ENCODE measurements around the gene KIF26A.

Gene KIF26A

DNA sequence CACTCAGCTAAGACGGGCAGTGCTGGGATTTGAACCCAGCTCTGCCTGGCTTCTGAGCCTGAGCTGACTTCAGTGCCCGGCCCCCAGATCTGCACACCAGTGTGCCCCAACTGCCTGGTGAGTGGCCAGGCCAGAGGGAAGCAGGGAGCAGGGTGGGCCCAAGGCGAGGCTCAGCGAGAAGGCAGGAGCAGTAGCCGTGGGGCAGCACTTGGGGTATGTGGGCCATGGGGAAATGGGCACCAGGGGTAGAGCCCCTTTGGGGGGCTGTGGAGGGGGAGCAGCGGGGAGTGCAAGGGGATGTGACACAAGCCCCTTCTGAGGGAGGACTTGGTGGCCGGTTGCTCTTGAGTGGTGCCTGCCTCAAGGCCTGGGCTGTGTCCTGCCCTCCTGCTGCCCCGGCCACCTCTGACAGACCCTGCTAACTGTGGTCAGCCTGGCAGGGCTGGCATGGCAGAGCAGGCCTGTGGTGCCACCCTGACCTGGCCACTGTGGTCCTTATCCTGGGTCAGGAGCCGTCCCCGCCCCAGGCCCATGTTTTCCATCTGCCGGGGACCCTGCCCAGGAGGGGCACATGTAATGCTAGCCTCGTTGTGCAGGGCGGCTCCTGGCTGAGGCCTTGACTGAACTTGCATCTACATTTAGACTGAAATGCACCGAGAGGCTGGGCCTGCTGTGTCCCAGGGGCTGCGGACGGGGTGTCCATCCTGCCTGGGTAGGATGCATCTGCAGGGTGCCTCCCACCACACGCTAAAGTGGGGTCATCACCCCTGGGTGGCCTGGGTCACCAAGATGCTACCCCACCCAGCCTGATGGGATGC lies 90.5 kb downstream of the KIF26A start:
- TF ChIP-seq TEAD4 (IDR thresholded peaks at IDR 0.05) (no peak), CREB1 (IDR thresholded peaks at IDR 0.05; ENCODE audit: low read depth) (no peak), RAD21 (IDR thresholded peaks at IDR 0.05; ENCODE audit: low read depth) (no peak), TCF12 (IDR thresholded peaks at IDR 0.05; ENCODE audit: low read depth) (no peak), YY1 (IDR thresholded peaks at IDR 0.05; ENCODE audit: low read depth) (no peak), USF1 (IDR thresholded peaks at IDR 0.05) (no peak), EP300 (IDR thresholded peaks at IDR 0.05; ENCODE audit: borderline replicate concordance) (no peak), REST (IDR thresholded peaks at IDR 0.05; ENCODE audit: low read depth) (no peak), CEBPB (IDR thresholded peaks at IDR 0.05) (no peak), EGR1 (IDR thresholded peaks at IDR 0.05) (no peak), ZBTB7A (IDR thresholded peaks at IDR 0.05; ENCODE audit: low read depth) (no peak), FOXM1 (IDR thresholded peaks at IDR 0.05; ENCODE audit: borderline replicate concordance, low read depth) (no peak)
- TF ChIP-seq, protein P1, sequence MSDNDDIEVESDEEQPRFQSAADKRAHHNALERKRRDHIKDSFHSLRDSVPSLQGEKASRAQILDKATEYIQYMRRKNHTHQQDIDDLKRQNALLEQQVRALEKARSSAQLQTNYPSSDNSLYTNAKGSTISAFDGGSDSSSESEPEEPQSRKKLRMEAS (IDR thresholded peaks at IDR 0.05), result no peak

- TF ChIP-seq USF1 (IDR thresholded peaks at IDR 0.05), result no peak
Measured at GRCh38 chr14:104229534-104230055, 91.2 kb downstream of the KIF26A start.

DNA sequence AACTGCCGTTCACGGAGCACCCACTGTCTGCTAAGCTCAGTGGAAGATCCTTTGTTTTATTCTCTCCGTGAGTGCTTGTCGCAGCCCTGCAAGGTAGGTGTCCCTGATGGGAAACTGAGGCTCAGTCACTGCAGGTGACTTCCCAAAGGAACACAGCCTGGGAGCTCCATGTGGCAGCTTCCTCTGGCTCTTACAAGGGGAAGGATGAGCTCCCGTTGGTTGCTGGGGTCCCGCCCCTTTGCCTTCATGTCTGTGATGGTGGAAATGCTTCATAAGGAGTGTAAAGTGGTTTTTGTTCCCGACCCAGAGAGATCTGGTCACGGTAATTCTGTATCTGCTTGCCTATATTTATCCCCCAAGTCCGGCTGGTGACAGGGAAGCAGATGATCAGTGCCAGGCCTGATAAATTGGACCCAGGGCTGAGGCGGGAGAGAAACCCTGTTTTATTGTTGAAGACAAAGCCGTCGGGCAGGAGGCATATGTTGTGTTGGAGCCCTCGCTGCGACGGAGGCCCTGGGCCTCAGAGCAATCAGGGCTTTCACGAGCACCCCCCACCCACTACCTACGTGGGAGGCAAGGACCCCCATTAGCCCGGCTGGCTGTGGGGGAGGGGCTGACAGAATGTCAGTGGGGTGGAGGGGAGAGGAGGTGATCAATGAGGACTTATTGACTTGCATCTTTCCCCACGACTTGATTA lies 91.9 kb downstream of the KIF26A start:
- TF ChIP-seq EP300 (IDR thresholded peaks at IDR 0.05; ENCODE audit: borderline replicate concordance) (no peak), FOXM1 (IDR thresholded peaks at IDR 0.05; ENCODE audit: borderline replicate concordance, low read depth) (no peak), TCF12 (IDR thresholded peaks at IDR 0.05; ENCODE audit: low read depth) (no peak), YY1 (IDR thresholded peaks at IDR 0.05; ENCODE audit: low read depth) (no peak), CREB1 (IDR thresholded peaks at IDR 0.05; ENCODE audit: low read depth) (no peak), USF1 (IDR thresholded peaks at IDR 0.05) (no peak), TEAD4 (IDR thresholded peaks at IDR 0.05) (no peak), CEBPB (IDR thresholded peaks at IDR 0.05) (no peak), TAF1 (IDR thresholded peaks at IDR 0.05; ENCODE audit: low read depth) (no peak), REST (IDR thresholded peaks at IDR 0.05; ENCODE audit: low read depth) (no peak), NFIC (IDR thresholded peaks at IDR 0.05) (no peak), ZBTB7A (IDR thresholded peaks at IDR 0.05; ENCODE audit: low read depth) (no peak), EGR1 (IDR thresholded peaks at IDR 0.05) (no peak), RAD21 (IDR thresholded peaks at IDR 0.05; ENCODE audit: low read depth) (no peak)
- TF ChIP-seq, protein P1 (IDR thresholded peaks at IDR 0.05), result no peak

Measured in Ishikawa (cell line).